Activated CD4-positive, alpha-beta T cell treated with anti-CD3 and anti-CD28 coated beads, Interleukin-2, amount 50 U/mL, for 16 hours (primary cell): ENCODE measurements around the gene C16orf54.
"Not testable (repeated sequence)": the region's sequence is repeated elsewhere in the genome, so short reads cannot be mapped to it uniquely, and the experiment has no call there.

ENCODE experiments used
- DNase-seq: peaks from one replicate; pipeline ENCODE4 v3.0.0-alpha.2; 2020

Gene C16orf54

GRCh38 chr16:29739927-29740629 lies 5.7 kb downstream of the C16orf54 start:
- not testable (repeated sequence) for DNase-seq

DNA sequence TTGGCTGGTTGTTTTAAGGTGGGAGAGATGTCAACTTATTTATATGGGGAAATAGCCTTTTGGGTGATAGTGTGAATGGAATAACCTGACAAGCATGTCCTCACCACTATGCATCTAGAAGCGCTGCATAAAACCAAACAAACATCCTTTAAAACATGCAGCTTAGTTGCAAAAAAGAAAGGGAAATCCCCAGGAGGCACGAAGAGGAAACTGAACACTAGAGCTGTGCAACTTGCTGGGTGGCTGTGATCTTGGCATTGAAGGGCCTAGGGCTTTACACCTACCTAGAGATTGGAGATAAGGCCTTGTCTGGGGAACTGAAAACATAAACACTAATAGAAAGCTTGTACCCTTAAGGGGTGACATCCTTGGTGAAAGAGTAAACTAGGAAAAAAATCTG lies 7.3 kb downstream of the C16orf54 start:
- DNase-seq: peak; percentile 68

DNA sequence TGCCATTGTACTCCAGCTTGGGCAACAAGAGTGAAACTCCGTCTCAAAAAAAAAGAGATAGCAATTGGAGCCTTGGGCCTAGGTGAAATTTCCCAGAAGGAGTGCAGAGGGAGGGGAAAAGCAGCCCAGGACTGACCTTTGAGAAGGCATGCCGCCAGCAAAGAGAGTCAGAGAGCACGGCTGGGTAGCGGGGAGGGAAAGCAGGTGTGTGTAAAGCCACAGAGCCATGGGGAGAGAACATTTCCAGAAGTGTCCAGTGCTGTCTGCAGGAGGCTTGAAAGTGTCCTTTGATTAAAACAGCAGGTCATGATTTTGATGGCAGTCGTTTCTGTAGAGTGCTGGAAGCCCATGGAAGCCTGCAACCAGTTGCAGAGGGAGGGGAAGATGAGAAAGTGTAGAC lies 8.1 kb downstream of the C16orf54 start:
- no peak for DNase-seq

- DNase-seq: no peak
Measured at GRCh38 chr16:29736764-29737163, 9.0 kb downstream of the C16orf54 start.

DNA sequence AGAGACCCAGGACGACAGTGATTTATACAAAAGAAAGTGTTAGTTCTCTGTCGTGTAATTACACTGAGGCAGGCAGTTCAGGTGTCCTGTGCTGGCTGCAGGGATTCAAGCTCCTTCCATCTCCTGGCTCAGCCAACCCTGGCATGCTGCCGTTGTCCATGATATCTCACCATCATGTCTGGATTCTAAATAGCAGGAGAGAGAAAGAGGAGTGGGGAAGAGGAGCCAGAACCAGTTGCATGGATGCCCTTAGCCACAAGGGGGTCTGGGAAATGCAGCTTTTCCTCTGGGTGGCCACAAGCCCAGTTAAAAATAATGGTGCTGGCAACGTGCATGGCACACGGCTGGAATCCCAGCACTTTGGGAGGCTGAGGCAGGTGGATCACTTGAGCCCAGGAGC lies 9.7 kb downstream of the C16orf54 start:
- no peak for DNase-seq

GRCh38 chr16:29734786-29735185 lies 11.0 kb downstream of the C16orf54 start:
- DNase-seq: no peak

GRCh38 chr16:29731768-29732601 lies 13.8 kb downstream of the C16orf54 start:
- peak; percentile 70 for DNase-seq

- no peak for DNase-seq
Measured at GRCh38 chr16:29730649-29731048, 15.1 kb downstream of the C16orf54 start.

- no peak for DNase-seq
Measured at GRCh38 chr16:29729116-29729521, 16.7 kb downstream of the C16orf54 start.

DNA sequence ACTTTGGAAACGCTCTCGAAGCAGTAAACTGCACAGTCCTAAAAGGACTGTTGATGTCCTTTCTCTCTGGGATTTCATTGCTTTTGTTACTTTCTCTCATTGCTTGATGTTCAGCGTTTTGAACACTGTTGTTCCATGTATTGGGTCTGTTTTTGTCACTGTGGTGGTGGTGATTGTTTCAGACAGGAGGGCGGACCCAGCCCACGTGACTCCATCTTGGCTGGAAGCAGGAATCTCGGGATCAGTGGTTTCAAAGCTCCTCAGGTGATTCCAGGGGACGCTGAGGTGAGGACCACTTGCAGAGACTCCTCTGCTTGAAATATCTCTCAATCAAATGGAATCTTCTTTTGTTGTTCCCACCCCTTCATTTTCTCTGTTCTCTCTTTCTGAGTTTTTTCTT lies 18.3 kb downstream of the C16orf54 start:
- DNase-seq: no peak

DNA sequence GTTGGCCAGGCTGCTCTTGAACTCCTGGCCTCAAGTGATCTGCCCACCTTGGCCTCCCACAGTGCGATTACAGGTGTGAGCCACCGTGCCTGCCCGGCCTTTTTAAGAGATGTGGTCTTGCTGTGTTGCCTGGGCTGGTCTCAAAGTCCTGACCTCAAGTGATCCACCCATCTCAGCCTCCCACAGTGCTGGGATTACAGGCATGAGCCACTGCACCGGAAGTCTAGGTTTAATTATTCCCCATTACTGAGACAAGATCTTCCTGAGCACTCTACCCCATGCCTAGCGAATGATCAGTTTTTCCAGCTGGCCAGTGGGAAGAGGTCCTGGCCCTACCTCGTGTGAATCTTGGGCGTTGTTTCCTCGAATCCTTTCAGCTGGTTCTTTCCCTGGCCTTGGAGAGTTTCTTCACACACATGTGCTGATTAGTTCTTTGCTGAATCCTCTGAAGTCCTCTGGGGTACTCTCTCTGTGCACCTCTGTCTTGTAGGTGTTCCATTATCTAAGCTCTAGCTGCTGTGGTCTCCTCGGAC lies 18.9 kb downstream of the C16orf54 start:
- no peak for DNase-seq

DNA sequence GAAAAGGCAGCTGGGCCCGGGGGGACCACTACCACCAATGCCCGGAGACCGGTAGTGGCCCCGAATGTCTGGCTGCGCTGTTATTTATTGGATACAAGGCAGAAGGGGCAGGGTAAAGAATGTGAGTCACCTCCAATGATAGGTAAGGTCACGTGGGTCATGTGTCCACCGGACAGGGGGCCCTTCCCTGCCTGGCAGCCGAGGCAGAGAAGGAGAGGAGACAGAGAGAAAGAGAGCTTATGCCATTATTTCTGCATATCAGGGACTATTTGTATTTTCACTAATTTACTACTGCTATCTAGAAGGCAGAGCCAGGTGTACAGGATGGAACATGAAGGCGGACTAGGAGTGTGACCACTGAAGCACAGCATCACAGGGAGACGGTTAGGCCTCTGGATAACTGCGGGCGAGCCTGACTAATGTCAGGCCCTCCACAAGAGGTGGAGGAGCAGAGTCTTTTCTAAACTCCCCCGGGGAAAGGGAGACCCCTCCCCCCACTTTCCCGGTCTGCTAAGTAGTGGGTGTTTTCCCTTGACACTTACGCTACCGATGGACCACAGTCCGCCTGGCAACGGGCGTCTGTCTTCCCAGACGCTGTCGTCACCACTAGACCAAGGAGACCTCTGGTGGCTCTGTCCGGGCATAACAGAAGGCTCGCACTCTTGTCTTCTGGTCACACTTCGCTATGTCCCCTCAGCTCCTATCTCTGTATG lies 24.5 kb downstream of the C16orf54 start:
- peak; percentile 54 for DNase-seq

GRCh38 chr16:29720703-29721102 lies 25.1 kb downstream of the C16orf54 start:
- DNase-seq: no peak

DNA sequence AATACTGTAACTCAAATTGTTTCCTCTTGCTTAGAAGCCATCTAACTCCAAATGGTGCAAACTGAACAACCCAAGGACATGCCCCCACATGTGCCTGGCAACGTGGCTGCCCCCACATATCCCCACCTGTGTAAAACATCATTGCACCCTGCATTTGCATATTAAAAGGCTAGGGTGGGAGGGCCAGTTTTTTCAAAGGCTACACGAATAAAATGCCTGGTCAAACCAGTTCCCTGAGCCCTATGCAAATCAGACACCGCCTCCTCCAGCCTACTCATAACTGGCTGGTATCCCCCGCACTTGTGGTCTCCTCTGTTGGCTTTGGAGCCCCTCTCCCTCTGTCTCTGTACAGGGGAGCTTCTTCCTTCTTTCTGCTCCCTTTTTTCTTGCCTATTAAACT lies 26.7 kb downstream of the C16orf54 start:
- no peak for DNase-seq

DNA sequence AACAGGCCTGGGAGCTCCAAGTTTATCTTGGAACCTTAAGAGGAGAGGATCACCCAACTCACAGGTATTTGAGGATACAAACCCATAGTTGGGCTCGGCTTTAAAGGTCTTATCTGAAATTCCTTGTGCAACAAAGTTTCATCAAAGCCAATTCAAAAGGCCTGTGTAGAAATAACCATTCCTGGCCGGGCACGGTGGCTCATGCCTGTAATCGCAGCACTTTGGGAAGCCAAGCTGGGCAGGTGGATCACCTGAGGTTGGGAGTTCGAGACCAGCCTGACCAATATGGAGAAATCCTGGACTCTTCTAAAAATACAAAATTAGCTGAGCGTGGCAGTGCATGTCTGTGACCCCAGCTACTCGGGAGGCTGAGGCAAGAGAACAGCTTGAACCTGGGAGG lies 28.7 kb downstream of the C16orf54 start:
- no peak for DNase-seq

DNA sequence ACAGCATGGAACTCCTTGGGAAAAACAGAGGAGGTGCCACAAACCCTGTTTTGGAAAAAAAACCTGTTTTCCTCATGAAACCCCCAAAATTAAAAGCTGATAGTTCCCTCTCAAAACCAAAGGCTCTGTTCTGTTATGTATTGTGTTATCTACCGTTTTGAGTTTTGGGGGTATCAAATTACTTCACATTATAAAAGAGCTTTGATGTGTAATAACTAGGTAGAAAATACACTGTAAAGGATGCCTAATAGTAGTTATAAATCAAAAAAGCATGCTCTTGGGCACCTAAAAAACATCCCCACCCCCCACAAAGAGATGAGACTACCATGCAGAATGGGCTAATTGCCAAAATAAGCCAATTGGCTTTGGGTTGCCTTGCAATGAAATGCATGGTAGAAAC lies 30.8 kb downstream of the C16orf54 start:
- DNase-seq: no peak

DNA sequence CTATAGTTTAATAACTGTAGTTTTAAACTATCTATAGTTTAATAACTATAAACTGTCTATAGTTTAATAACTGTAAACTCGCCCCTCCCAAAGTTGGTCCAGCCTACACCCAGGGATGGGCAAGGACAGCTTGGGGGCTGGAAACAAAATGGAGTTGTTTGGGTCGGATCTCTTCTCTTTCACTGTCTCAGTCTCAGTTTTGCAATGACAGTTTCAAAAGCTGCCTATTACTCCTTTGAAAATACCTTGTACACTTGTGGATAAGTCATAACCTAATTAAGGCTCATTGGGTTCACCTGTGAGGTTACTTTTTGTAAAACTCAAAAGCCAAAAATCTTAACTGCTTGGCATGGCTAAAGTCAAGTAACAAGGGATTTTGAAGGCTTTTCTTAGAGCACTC lies 31.4 kb downstream of the C16orf54 start:
- DNase-seq: no peak

DNA sequence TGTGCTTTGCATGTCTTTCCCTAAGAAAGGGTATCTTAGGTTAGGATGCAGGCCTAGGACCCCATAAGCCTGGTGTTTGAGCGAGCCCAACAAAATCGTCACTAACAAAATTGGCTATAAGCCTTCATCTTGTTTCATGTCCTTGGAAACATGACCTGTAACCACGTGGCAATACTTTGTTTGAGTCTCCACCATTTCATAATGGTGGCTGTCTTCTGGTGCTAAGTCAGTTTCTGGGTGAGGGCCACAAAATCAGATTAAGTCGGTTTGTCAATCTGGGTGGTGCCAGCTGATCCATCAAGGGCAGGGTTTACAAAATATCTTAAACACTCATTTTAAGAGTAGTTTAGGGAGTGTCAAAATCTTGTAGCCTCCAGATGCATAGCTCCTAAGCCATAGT lies 33.0 kb downstream of the C16orf54 start:
- DNase-seq: no peak

DNA sequence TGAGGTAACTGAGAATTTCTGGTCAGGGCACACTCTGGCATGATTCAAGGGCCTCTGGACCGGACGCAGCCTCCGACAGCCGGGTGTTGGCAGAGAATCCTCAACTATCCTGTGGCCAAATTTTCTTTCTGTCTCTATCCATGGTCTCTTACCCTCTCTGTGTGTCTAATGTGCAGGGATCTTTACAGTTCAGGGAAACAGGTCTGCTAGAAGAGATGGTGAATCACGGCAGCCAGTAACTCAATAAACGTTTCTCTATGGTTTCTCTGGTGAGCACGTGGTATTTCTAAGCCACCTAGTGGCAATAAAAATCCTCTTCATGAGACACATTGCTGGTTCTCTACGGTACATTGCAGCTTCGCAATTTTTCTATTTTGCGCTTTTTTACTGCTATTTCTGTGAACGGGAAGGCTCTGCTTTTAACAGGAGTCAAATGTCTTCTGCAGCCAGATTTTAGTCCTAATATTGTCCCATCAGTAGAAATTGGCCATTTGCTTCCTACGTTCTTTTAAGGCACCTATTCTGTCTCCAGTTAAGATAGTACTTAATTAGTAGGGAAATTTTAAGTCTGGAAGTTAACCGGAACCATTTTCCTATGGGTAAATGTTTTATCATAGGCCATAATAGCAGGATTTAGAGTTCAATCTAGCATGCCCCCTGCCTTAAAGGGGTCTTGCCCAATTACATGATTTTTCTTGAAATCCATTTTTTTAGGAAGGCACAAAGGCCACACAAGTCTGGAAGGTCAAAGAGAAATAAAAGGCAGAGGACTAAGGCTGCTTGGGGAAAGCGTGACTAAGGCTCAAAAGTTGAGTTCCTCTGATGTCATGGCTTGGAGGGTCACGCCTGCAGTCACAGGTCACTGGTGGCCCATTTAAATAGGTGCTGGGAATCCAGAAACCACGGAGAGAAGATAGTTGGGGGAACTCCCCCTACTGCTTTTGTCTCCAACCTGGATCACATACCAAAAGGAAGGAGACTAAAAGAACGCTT lies 35.3 kb downstream of the C16orf54 start:
- DNase-seq: peak; percentile 74

GRCh38 chr16:29709657-29710056 lies 36.1 kb downstream of the C16orf54 start:
- DNase-seq: not testable (repeated sequence)

- DNase-seq: no peak
Measured at GRCh38 chr16:29708917-29709600, 36.7 kb downstream of the C16orf54 start.

GRCh38 chr16:29707160-29707559 lies 38.6 kb downstream of the C16orf54 start:
- not testable (repeated sequence) for DNase-seq
